HK-2 (cell line): Measurements from ENCODE around the gene MPC2.
"Not testable (repeated sequence)": the region's sequence is repeated elsewhere in the genome, so short reads cannot be mapped to it uniquely, and the experiment has no call there.

Experiments used
- DNase-seq: peaks from one replicate; pipeline ENCODE4 v3.0.0-alpha.2; 2018; ENCODE audit not compliant: unreplicated experiment

MPC2 gene

DNA sequence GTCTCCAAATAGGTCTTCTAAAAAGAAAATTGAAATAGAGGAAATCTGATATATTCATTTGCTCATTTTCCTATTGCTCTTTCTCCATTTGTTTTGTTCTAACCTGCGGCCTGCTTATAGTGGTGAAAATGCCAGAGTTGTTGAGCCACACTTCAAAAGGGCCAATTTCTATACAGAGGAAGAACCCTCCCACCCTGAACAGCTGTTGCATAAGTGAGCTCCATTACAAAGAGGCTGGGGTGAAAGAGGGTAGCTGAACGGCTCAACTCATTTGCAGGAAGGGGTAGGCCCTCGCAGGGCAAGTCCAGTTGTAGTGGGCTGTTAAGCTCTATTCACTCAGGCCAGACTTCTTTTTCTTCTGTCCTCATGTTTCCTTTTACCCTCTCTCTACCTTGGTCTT lies 31.7 kb downstream of the MPC2 start:
- DNase-seq, result no peak

- peak; percentile 57 for DNase-seq
Observed at GRCh38 chr1:167904652-167905130, 32.2 kb downstream of the MPC2 start.

- no peak for DNase-seq
Observed at GRCh38 chr1:167900907-167901306, 36.0 kb downstream of the MPC2 start.

DNA sequence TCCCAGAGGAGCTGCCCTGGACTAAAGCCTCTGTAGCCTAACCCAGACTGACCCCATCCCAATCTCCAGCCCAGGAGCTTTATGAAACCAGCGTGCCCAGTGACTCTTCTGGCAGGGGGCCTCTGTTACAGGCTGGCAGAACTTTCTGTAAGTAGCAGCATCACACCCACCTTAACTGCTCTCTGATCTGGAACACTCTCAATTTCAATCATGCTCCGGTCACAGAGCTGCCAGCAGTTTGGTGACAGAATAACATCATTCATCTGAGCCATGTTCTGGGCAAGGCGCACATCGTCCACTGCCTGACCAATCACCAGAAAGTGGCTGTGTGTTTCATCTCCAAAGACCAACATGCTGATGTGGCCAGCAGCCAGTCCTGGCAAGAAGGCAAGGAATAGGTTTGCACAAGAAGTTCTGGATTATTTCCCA lies 37.6 kb downstream of the MPC2 start:
- no peak for DNase-seq

- DNase-seq, result no peak
Observed at GRCh38 chr1:167898578-167899222, 38.2 kb downstream of the MPC2 start.

GRCh38 chr1:167893798-167894197 lies 43.1 kb downstream of the MPC2 start:
- no peak for DNase-seq

- DNase-seq, result no peak
Observed at GRCh38 chr1:167890400-167890799, 46.5 kb downstream of the MPC2 start.

GRCh38 chr1:167887187-167887586 lies 49.7 kb downstream of the MPC2 start:
- not testable (repeated sequence) for DNase-seq

DNA sequence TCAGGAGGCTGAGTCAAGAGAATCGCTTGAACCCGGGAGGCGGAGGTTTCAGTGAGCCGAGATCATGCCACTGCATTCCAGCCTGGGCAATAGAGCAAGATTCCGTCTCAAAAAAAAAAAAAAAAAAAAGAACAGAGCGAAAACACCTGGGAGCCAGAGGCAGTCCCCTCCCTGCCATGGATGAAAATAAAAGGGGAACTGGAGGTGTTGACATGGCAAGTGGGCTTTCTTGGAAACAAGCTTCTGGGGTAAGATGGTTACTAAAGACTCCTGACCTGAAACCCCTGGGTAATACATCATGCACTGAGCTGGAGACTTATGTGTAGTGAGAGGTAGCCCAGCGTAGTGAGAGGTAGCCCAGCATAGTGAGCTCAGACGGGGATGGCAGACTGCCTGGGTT lies 54.5 kb downstream of the MPC2 start:
- no peak for DNase-seq

DNA sequence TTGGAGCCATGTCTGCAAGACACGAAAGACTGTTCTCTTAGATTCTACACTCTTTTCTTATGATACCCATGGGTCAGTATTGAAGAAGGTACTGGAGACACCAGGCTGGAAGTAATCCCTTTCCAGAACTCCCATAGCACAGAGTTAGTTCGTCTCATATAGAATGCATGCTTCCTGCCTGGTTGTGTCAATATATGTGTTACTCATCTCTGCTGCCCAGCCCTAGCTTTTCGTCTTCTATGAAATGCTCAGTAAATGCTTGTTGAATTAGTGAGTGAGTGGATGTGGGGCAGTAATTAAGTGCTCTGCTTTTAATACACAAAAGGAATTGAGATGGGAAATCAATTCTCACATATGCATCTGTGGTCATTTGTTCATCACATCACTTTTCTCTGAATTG lies 55.1 kb downstream of the MPC2 start:
- no peak for DNase-seq

DNA sequence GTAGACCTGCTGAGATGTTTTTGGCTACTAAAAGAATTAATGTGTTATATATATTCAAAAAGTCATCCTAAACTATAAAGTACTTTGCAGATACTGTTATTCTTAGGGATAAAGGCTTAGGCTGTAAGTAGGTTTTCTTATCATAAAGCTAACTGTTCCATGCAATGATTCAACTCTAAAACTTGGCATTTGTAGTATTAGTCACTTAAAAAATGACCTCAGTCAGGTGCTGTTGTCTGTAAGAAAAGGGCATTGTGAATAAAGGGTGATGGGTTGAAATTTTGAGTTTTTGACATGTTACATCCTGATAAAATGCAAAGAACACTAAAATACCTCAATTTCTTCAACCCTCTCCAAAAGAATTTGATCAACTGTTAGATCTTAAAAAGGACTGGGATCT lies 55.8 kb downstream of the MPC2 start:
- no peak for DNase-seq

GRCh38 chr1:167880580-167881021 lies 56.3 kb downstream of the MPC2 start:
- no peak for DNase-seq

GRCh38 chr1:167879508-167879907 lies 57.4 kb downstream of the MPC2 start:
- no peak for DNase-seq

- no peak for DNase-seq
Observed at GRCh38 chr1:167878372-167879160, 58.3 kb downstream of the MPC2 start.

DNA sequence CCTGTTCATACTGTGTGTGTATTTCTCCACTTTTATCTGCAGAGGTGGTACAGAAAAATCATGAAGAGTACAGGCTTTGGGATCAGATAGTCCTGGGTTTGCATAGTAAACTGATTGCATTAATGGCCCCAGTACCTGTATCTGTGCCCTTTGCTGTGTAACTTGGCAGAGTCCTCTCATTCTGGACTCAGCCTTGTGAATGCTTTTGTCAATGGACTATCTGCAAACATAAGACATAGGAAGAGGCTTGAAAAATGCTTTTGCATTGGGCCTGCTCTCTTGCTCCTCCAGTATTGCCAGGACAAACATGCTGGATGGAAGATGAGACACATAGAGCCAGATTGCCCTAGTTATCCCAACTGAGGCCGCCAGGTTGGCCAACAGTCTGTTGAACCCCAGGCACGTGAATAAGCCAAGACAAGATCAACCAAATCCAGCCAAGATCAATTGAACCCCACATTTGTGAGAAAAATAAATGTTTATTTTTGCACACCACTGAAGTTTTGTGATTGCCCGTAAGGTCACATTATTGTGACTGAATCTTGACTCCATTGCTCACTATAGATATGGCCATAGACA lies 60.2 kb downstream of the MPC2 start:
- DNase-seq, result no peak

- DNase-seq, result no peak
Observed at GRCh38 chr1:167871331-167871730, 65.5 kb downstream of the MPC2 start.

GRCh38 chr1:167869157-167870001 lies 67.5 kb downstream of the MPC2 start:
- DNase-seq, result not testable (repeated sequence)

DNA sequence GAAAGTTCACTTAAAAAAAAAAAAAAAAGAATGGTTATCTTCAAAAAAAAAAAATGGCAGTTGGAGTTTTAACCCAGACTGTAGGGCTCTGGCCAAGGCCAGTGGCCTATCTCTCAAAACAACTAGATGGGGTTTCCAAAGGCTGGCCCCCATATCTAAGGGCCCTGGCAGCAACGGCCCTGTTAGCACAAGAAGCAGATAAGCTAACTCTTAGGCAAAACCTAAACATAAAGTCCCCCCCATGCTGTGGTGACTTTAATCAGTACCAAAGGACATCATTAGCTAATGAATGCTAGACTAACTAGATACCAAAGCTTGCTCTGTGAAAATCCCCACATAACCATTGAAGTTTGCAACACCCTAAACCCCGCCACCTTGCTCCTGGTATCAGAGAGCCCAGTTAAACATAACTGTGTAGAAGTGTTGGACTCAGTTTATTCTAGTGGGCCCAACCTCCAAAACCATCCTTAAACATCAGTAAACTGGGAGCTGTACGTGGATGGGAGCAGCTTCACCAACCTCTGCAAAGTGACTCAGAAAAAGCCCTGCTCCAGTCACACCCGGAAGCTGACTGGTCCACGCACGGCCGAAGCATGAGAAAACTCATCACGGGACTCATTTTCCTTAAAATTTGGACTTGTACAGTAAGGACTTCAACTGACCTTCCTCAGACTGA lies 70.0 kb downstream of the MPC2 start:
- not testable (repeated sequence) for DNase-seq
